C4-2B (cell line): ENCODE measurements around the gene HSPG2.

ENCODE experiments used
- CTCF ChIP-seq: fragments of 450-650 bp; conservative IDR thresholded peaks from 2 replicates; pipeline ENCODE4 v1.5.1; 2017; ENCODE audit warnings: mild to moderate bottlenecking
- ZFX ChIP-seq: fragments of 450-650 bp; IDR thresholded peaks from 2 replicates; pipeline ENCODE4 v1.6.1; 2017

- TF ChIP-seq CTCF (no peak), ZFX (no peak)
These were observed 58.9 kb downstream of the HSPG2 start for GRCh38 chr1:21878009-21878773.
